CD4-positive, alpha-beta T cell treated with Interleukin-12 subunit alpha and Interleukin-12 subunit beta, for 1 hour (primary cell): ENCODE results near the gene RRP15.
A peak's percentile ranks its signal among the peaks of the same experiment; 100 is the strongest.

Source experiments
- DNase-seq: peaks from one replicate; pipeline ENCODE4 v3.0.0-alpha.2; 2020

Gene RRP15

GRCh38 chr1:218344814-218345672, 60.0 kb downstream of the RRP15 start, which contains the start of gene TGFB2:
Gene TGFB2 (plus strand): TSS chr1:218345336. CDS start chr1:218346702, 1,366 bp downstream.
- no peak for DNase-seq

- DNase-seq: peak; percentile 41
These were observed 60.7 kb downstream of the RRP15 start for GRCh38 chr1:218345673-218346390.

GRCh38 chr1:218346391-218347204, 61.5 kb downstream of the RRP15 start:
- DNase-seq: no peak

GRCh38 chr1:218347336-218347722, 62.2 kb downstream of the RRP15 start:
- DNase-seq: no peak

- no peak for DNase-seq
These were observed 62.9 kb downstream of the RRP15 start for GRCh38 chr1:218347723-218348627.

- no peak for DNase-seq
These were observed 63.6 kb downstream of the RRP15 start for GRCh38 chr1:218348628-218349071.

GRCh38 chr1:218349348-218350034, 64.4 kb downstream of the RRP15 start:
- DNase-seq: no peak

- no peak for DNase-seq
These were observed 65.0 kb downstream of the RRP15 start for GRCh38 chr1:218350035-218350525.

GRCh38 chr1:218350801-218351266, 65.7 kb downstream of the RRP15 start:
- DNase-seq: no peak

GRCh38 chr1:218351391-218352074, 66.4 kb downstream of the RRP15 start:
- DNase-seq: peak; percentile 24

- no peak for DNase-seq
These were observed 67.0 kb downstream of the RRP15 start for GRCh38 chr1:218352075-218352438.

GRCh38 chr1:218353656-218354055, 68.6 kb downstream of the RRP15 start:
- DNase-seq: no peak

GRCh38 chr1:218355278-218355677, 70.2 kb downstream of the RRP15 start:
- DNase-seq: no peak

- no peak for DNase-seq
These were observed 72.3 kb downstream of the RRP15 start for GRCh38 chr1:218357211-218357892.

GRCh38 chr1:218357893-218358232, 72.8 kb downstream of the RRP15 start:
- DNase-seq: no peak

GRCh38 chr1:218361298-218362065, 76.4 kb downstream of the RRP15 start:
- no peak for DNase-seq

GRCh38 chr1:218362418-218363076, 77.5 kb downstream of the RRP15 start:
- DNase-seq: no peak

GRCh38 chr1:218363141-218363540, 78.0 kb downstream of the RRP15 start:
- DNase-seq: no peak
